ENCODE measurements around the gene RAD51B. TPM values are rescaled to one million over a fixed set of nuclear protein-coding genes. Genes with fewer than 3 reads are reported as not detected.

Gene RAD51B
- total RNA-seq, 1 experiment from 2014 or later, result 8.5 TPM

DNA sequence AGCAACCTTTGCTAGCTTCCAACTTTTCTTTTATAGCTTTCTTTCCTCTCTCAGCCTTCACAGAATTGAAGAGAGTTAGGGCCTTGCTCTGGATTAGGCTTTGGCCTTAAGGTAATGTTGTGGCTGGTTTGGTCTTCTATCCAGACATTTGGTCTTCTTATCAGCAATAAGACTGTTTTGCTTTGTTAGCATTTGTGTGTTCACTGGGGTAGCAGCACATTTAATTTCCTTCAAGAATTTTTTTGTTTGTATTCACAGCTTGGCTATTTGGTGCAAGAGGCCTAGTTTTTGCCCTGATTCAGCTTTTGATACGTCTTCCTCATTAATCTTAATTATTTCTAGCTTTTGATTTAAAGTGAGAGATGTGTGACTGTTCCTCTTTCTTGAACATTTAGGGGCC lies 130.8 kb downstream of the RAD51B start:
- ChIA-PET CTCF (no interaction called here), POLR2A (no interaction called here)
- no TSS peak for BruUV-seq (replicated peaks)
- in situ Hi-C loops (cut with HindIII; ENCODE audit: low pct_unique_long_range_greater_than_20kb, low sequenced_read_pairs) (no loop called here), intact Hi-C loops (cut with micrococcal nuclease; ENCODE audit: unreplicated experiment) (no loop called here)
- Histone ChIP-seq H3K27ac (ENCODE audit: low read length) (peak overlapping the region; percentile 12; the same call in 1 of the 2 replicates), H3K9me3 (ENCODE audit: control insufficient read depth, insufficient read depth, low read depth, low read length) (no peaks in the 10 kb centered on the region), H3K27me3 (ENCODE audit: control insufficient read depth, insufficient read depth, low read length) (no peaks in the 10 kb centered on the region), H3K4me1 (ENCODE audit: control insufficient read depth, insufficient read depth, low read length) (no peaks in the 10 kb centered on the region), H3K36me3 (ENCODE audit: control insufficient read depth, insufficient read depth, low read length) (no peaks in the 10 kb centered on the region), H3K4me3 (ENCODE audit: low read depth in 2 of 2, low read length in 2 of 2) (no peak overlapping the region)
- TF ChIP-seq REST (IDR thresholded peaks at IDR 0.05; ENCODE audit: insufficient read depth in 1 of 2, low read depth in 2 of 2, low read length in 1 of 2) (no peak), SIN3A (IDR thresholded peaks at IDR 0.05; ENCODE audit: borderline replicate concordance, insufficient read depth, low read depth, low read length) (no peak), TCF7L2 (IDR thresholded peaks at IDR 0.05; ENCODE audit: low read depth, low read length) (no peak), POLR2AphosphoS5 (IDR thresholded peaks at IDR 0.05; ENCODE audit: low read depth, low read length) (no peak)
- DNase-seq (ENCODE audit: low read depth, low spot score), result no peak
- no peak for ATAC-seq

DNA sequence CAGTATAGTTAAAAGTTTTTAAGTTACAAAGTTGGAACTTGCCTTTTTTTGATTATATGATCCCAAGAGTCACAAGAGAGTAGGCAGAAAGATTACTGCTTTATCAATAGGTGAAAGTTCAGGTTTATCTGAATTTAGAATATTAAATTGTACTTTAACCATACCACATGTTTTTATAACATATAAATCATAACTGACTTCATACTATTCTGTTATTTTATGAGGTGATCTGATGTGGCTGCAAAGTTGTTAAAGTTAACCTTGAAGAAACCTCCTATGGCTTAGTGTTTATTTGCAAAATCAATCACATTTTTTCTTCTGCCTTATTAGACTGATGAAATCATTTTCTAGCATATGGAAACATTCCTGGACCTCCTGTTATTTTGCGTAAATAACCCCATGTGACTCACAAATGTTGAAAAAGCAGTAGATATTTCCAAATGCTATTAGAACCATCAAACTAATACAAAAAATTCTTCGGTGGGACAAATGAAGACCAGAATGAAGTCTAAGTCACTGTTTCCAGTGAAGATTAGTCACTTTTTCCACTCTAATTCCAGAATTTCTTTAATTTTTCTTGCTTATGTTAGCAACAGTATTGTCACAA lies 132.1 kb downstream of the RAD51B start:
- CTCF ChIA-PET, result no interaction called here

More for the DNA sequence above, 132.1 kb downstream of the RAD51B start:
- no peaks in the 10 kb centered on the region for H3K9me3 ChIP-seq (ENCODE audit: control insufficient read depth, insufficient read depth, low read depth, low read length)
- no peak overlapping the region for H3K4me3 ChIP-seq (ENCODE audit: low read depth in 2 of 2, low read length in 2 of 2)
- no peaks in the 10 kb centered on the region for H3K4me1 ChIP-seq (ENCODE audit: control insufficient read depth, insufficient read depth, low read length)
- DNase-seq (ENCODE audit: low read depth, low spot score) (no peak), ATAC-seq (no peak)
- POLR2A ChIA-PET, result interaction anchor here (0.6 kb wide), 1 partner anchor 9 kb away, joined by 4 read pairs; no protein-coding TSS in a partner anchor
- H3K27ac ChIP-seq (ENCODE audit: low read length), result no peak overlapping the region; the same call in 1 of the 2 replicates
- no peaks in the 10 kb centered on the region for H3K27me3 ChIP-seq (ENCODE audit: control insufficient read depth, insufficient read depth, low read length)
- no peaks in the 10 kb centered on the region for H3K36me3 ChIP-seq (ENCODE audit: control insufficient read depth, insufficient read depth, low read length)
- no peak for TF ChIP-seq POLR2AphosphoS5 (IDR thresholded peaks at IDR 0.05; ENCODE audit: low read depth, low read length)
- TF ChIP-seq SIN3A (IDR thresholded peaks at IDR 0.05; ENCODE audit: borderline replicate concordance, insufficient read depth, low read depth, low read length), result no peak
- no peak for TF ChIP-seq REST (IDR thresholded peaks at IDR 0.05; ENCODE audit: insufficient read depth in 1 of 2, low read depth in 2 of 2, low read length in 1 of 2)
- TF ChIP-seq TCF7L2 (IDR thresholded peaks at IDR 0.05; ENCODE audit: low read depth, low read length), result no peak
- TF ChIP-seq, protein P1, sequence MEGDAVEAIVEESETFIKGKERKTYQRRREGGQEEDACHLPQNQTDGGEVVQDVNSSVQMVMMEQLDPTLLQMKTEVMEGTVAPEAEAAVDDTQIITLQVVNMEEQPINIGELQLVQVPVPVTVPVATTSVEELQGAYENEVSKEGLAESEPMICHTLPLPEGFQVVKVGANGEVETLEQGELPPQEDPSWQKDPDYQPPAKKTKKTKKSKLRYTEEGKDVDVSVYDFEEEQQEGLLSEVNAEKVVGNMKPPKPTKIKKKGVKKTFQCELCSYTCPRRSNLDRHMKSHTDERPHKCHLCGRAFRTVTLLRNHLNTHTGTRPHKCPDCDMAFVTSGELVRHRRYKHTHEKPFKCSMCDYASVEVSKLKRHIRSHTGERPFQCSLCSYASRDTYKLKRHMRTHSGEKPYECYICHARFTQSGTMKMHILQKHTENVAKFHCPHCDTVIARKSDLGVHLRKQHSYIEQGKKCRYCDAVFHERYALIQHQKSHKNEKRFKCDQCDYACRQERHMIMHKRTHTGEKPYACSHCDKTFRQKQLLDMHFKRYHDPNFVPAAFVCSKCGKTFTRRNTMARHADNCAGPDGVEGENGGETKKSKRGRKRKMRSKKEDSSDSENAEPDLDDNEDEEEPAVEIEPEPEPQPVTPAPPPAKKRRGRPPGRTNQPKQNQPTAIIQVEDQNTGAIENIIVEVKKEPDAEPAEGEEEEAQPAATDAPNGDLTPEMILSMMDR (IDR thresholded peaks at IDR 0.05), result no peak
- in situ Hi-C loops (cut with HindIII; ENCODE audit: low pct_unique_long_range_greater_than_20kb, low sequenced_read_pairs) (no loop called here), intact Hi-C loops (cut with micrococcal nuclease; ENCODE audit: unreplicated experiment) (no loop called here)
- BruUV-seq (replicated peaks), result no TSS peak
